ENCODE results near the gene SUCNR1. TPM values are rescaled to one million over a fixed set of nuclear protein-coding genes. Genes with fewer than 3 reads are reported as not detected.
"Not testable (repeated sequence)": the region's sequence is repeated elsewhere in the genome, so short reads cannot be mapped to it uniquely, and the experiment has no call there.

SUCNR1 gene
- polyA plus RNA-seq, 4 donors: 8.1 to 16.8 (median 9.9) TPM

DNA sequence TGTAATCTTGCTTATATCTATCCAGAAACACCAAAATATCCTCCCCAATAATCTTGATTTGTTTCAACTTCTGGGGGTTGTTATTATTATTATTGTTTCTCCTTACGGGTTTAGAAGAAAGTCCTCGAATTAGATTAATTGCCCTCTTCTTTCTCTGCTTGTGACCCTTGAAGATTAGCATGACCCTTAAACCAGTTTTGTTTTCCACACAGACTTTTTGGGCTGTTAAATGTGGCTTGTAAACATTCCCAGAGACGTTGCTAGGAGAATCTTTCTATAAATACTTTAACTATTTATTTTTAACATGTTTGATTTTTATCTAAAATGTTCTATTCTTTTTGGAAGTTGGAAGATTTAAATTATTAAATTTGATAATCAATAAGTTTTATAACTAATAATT lies 4.3 kb upstream of the SUCNR1 start:
- DNase-seq (ENCODE audit: low read depth in 4 of 4, low spot score in 3 of 4): no peak

DNA sequence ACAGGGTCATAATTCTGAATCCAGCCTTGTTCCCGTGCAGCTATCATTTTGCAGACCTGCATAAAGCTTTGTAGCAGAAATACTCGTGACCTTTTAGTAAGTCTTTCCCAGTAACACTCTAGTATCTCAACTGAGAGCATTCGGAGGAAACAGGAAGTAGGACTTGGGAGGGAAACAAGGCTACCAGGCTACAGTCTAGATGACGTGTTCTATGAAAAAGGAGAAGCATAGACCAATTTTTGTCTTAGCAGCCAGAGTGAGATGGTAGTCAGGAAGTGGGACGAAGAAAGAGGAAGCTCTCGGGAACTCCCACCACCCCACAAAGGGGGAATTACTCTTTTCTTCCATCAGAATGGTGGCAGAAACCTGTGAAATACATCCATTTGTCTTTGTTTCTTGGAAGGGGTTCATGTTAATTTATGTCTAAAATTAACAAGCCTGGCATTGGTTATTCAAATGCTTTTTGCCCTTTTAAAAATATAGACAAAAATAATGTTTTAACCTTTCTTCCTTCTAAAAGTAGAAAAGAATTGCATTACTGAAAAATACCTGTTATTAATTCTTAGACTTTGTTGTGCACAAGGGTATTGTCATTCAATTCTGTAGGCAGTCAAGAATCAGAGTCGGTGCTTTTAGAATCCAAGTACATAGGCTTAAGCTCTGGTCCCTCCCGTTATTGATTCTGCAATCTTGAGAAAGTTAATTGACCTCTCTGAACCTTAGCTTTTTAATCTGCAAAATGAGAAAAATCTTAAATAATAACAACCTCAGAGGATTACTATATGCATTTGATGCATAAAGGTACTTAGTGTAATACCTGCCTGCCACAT lies 1.6 kb upstream of the SUCNR1 start:
- no peak for DNase-seq (ENCODE audit: low read depth in 4 of 4, low spot score in 3 of 4)

DNA sequence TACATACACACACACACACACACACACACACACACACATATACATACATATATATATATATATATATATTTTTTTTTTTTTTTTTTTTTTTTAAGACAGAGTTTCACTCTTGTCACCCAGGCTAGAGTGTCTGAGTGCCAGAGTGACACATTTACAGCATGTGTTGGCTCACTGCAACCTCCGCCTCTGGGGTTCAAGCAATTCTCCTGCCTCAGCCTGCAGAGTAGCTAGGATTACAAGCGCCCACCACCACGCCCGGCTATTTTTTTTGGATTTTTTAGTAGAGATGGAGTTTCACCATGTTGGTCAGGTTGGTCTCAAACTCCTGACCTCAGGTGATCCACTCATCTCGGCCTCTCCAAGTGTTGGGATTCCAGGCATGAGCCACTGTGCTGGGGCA lies 636 bp downstream of the SUCNR1 start:
- DNase-seq (ENCODE audit: low read depth in 4 of 4, low spot score in 3 of 4): not testable (repeated sequence)

DNA sequence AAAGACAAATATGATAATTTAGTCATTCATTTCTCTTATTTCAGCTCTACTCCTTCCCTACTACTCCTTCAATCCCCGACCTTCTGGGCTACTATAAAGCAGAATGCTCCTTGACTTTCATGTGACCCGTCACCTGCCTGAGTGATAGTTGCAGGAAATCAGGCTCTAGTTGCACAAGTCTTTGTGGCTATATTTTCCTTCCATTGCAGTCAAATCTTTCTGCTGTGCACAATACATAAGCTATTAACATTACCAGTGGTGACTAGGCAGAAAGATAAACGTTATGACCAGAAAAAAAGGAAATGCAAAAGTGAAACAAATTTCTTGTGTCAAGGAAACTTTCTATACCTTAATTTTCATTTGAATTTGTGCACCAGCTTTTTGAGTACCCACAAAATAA lies 2.3 kb downstream of the SUCNR1 start:
- no peak for DNase-seq (ENCODE audit: low read depth in 4 of 4, low spot score in 3 of 4)

DNA sequence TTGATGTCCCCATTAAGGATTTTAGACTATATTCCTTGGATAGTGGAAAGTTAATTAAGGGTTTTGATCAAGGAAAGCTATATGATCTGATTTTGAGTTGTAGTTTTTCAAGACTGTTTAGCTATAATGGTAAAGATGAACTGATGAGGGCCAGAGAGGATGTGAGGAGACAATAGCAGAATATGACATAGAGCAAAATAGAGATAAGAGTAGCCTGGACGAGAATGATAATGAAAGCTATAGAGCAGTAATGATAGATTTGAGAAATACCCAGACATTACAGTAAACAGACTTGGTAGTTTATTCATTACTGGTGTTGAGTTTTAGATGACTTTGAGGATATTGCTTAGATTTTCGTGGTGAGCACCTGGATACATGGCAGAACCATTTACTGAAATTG lies 3.8 kb downstream of the SUCNR1 start:
- no peak for DNase-seq (ENCODE audit: low read depth in 4 of 4, low spot score in 3 of 4)

DNA sequence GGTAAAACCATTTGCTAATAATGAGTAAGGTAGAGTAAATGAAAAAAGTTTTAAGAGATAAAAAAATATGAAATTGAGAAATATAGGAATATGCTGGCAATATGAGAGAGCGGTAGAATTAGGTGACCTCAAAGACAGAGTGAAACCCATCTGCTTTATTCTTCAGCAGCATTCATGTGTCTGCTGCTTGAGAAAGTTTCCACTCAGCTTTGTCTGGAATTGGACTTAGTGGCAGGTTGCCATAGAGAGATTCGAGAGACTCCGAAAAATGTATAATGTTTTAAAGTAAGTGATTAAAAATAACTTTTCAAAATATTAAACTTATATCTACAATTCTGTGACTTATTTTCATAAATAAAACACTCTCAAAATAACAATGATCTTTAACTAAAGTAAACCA lies 5.0 kb downstream of the SUCNR1 start:
- DNase-seq (ENCODE audit: low read depth in 4 of 4, low spot score in 3 of 4): no peak

DNA sequence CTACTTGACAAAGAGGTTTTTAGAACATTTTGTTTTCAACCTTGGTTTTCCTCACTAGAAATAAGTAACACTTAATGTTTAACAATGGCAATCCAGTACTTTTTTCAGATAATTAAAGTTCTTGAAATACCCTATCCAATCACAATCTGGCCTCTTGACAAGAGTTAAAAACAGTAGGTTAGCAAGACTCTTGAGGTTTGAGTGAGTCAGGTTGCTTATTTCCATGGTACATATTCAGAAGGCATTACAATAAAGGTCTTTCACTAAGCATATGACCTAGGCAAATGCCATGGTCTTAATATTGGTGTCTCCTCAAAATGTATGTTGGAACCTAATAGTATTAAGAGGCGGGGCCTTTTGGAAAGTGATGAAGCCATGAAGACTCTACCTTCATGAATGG lies 5.6 kb downstream of the SUCNR1 start:
- DNase-seq (ENCODE audit: low read depth in 4 of 4, low spot score in 3 of 4): no peak

DNA sequence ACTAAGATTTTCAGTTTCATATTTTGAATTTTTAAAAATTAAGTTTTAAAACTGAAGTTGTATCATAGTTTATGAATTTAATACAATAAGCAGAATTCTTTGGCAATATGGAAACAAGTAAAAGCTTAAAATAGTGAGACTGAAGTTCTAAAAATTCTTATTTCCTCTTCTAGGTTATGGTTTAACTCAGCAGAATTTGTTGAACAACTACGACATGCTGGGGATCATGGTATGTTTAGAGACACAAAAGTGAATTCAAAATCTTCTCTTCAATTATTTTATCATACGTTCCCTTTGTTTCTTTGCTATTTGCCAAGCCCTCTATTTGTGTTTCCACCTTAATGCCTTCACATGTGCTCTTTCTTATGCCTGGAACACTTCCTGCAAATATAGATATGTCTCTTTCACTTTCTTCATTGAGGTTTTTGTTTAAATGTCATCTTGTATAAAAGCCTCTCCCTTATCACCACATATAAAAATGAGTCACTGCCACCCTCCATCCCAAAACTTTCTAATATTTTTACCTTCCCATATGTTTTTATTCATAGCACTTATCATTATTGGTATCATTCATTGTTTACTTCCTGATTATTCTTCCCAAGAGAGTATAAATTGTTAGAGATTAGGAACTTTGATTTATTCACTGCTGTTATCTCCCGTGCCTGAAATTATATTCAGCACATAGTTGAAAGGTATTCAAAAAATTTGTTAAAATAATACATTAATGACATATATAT lies 6.4 kb downstream of the SUCNR1 start:
- DNase-seq (ENCODE audit: low read depth in 4 of 4, low spot score in 3 of 4): no peak

DNA sequence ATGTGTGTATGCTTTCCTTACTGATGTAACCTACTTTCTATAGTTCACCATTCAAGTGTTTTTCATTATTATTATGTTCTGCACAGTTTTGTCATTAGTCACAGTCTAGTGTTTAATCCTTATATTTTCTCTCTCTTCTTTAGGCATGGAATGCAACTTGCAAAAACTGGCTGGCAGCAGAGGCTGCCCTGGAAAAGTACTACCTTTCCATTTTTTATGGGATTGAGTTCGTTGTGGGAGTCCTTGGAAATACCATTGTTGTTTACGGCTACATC lies 6.9 kb downstream of the SUCNR1 start:
- DNase-seq (ENCODE audit: low read depth in 4 of 4, low spot score in 3 of 4): no peak

DNA sequence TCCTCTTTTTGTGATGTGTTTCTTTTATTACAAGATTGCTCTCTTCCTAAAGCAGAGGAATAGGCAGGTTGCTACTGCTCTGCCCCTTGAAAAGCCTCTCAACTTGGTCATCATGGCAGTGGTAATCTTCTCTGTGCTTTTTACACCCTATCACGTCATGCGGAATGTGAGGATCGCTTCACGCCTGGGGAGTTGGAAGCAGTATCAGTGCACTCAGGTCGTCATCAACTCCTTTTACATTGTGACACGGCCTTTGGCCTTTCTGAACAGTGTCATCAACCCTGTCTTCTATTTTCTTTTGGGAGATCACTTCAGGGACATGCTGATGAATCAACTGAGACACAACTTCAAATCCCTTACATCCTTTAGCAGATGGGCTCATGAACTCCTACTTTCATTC lies 7.7 kb downstream of the SUCNR1 start:
- DNase-seq (ENCODE audit: low read depth in 4 of 4, low spot score in 3 of 4): no peak

DNA sequence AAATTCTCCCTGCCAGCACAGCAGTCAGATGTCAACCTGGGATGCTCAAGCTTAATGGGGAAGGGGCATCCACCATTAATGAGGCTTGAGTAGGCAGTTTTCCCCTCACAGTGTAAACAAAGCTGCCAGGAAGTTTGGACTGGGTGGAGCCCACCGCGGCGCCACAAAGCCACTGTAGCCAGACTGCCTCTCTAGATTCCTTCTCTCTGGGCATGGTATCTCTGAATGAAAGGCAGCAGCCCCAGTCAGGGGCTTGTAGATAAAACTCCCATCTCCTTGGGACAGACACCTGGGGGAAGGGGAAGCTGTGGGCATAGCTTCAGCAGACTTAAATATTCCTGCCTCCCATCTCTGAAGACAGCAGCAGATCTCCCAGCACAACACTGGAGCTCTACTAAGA lies 12.0 kb downstream of the SUCNR1 start:
- DNase-seq (ENCODE audit: low read depth in 4 of 4, low spot score in 3 of 4): not testable (repeated sequence)

DNA sequence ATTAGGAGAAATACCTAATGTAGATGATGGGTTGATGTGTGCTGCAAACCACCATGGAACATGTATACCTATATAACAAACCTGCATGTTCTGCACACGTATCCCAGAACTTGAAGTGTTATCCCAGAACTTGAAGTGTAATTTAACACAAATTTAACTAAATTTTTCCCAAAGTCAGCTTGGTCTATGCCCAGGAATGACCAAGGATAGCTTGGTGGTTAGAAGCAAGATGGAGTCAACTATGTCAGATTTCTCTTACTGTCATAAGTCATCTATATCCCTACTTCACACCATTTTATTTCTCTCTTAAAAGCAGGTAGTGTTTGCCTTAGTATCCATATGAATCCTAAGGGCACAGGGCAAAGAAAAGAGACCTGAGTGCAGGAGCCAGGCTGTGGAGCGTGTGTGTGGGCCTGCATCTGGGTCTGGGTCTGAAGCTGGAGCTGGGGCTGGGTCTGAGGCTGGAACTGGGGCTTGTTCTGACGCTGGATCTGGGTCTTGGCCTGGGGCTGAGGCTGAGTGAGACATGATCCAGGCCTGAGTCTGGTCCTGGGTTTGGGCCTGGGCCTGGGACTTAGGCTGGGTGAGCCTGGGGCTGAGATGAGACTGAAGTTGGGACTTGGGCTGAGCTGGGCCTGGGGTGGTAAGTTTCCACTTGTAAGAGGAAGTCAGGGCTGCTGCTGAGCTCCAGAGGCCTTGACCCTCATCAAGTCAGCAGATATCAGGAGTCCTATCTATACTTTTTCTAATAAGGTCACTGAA lies 14.2 kb downstream of the SUCNR1 start:
- not testable (repeated sequence) for DNase-seq (ENCODE audit: low read depth in 4 of 4, low spot score in 3 of 4)

DNA sequence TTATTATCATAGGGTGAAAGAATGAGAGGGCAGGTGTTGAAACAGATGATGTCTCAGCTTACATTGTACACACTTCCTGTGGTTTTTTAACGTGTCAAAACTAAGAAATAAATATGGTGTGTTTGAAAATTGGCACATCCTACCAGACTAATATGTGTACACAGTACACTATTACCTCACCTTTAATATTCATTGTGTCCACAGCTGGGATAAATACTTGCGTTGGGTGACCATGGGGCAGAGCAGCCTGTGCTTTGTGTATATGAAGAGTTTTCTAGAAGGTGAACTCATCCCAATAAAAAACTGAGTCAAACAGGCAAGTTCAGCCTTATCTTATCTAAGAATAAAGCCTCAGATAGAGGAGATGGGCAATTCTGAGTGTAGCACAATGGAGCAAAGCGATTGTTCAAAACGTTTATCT lies 17.3 kb downstream of the SUCNR1 start:
- no peak for DNase-seq (ENCODE audit: low read depth in 4 of 4, low spot score in 3 of 4)

DNA sequence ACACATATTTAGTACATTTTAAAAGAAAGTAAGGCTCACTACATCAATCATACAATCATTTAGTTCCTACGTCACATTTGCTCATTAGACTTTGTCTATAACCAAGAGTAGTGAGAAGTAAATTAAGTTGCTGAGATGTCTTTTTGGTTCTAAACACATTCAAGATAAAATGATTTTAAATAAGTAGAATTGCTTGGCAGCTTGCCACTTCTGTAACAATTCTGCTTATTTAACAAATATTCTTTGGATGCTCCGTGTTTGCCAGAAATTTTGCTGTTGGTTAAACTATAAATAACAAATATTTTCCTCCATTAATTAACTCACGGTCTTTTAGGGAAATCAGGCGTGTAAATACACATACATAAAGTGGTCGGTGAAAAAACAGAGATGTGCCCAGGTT lies 18.3 kb downstream of the SUCNR1 start:
- DNase-seq (ENCODE audit: low read depth in 4 of 4, low spot score in 3 of 4): no peak

DNA sequence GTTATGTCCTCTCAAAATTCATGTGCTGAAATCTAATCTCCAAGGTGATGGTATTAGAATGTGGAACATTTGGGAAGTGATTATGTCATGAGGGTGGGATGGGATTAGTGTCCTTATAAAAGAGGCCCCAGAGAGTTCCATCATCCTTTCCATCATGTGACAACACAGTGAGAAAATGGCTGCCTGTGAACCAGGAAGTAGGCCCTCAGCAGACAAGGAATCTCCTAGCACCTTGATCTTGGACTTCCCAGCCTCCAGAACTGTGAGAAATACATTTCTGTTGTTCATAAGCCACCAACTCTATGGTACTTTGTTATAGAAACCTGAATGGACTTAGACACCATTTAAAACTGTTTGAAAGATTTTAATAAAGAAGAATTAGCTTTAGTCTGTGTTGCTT lies 20.8 kb downstream of the SUCNR1 start:
- no peak for DNase-seq (ENCODE audit: low read depth in 4 of 4, low spot score in 3 of 4)

DNA sequence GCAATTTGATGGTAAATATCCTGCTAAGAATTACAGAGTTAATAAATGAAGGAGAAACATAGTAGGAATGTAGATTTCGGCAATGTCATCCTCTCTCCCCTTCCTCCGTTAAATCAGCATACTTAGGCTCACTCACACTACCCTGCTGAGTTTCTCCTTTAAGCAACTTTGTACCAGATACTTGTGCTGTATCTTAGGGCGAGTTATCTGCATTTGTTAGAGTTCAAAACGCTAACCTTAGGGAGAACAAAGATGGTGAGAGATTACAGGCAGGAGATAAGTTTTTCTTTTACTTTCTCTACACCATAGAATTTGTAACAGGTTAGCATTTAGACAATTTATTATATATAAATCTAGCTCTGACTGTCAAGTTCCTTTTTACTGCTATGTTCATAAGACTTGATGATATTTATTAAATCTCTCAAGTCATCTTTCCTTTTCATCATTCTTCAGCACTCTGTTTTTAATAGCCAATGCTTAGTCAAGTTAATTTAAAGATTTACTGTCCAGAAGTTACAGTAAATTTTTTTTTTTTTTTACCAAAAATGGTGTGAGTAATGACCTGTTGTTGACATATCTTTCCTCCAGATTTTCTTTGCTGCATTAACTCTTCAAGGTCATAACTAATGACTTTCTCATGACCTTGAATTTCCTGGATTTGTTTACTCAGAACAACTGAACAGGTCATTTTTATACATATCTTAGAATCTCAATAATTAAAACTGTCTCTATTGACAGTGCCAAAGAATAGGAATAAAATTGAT lies 22.2 kb downstream of the SUCNR1 start:
- DNase-seq (ENCODE audit: low read depth in 4 of 4, low spot score in 3 of 4): peak in 1 of 4 donors; percentile 22

DNA sequence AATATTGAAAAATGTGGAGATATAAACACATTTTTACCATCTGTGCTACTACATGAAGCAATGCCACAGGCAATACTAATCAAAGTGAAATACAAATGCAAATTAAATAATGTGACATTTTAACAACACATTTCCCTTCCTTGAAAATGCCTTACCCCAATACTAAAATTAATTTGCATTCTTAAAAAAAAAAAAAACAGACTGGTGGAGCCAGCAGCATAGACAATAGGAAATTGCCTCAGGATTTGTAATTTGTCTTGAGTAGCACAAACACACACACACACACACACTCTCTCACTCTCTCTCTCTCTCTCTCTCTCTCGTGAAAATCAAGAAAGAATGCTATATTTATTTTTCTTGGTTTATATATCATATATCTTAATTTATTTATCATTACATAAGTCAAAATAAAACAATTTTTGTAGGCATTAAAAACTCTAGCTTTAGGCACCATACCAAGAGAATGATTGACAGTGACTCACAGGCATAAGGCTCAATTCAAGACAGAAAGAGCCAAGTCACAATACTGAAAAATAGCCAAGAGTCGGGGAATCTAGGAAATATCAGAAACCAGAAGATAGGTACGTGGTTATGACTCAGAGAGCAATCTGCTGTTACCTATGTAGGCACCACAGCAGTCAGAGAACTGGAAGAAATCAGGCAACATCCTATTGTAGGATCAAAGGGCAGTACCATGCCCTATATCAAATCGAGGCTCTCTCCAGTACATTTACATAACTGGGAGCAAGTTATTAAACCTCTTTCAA lies 23.0 kb downstream of the SUCNR1 start:
- no peak for DNase-seq (ENCODE audit: low read depth in 4 of 4, low spot score in 3 of 4)

DNA sequence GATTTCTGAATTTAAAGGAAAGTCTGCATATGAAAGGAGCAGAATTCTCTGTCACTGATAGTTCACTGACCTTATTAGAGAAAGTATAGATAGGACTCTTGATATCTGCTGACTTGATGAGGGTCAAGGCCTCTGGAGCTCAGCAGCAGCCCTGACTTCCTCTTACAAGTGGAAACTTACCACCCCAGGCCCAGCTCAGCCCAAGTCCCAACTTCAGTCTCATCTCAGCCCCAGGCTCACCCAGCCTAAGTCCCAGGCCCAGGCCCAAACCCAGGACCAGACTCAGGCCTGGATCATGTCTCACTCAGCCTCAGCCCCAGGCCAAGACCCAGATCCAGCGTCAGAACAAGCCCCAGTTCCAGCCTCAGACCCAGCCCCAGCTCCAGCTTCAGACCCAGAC lies 24.7 kb downstream of the SUCNR1 start:
- DNase-seq (ENCODE audit: low read depth in 4 of 4, low spot score in 3 of 4): not testable (repeated sequence)

DNA sequence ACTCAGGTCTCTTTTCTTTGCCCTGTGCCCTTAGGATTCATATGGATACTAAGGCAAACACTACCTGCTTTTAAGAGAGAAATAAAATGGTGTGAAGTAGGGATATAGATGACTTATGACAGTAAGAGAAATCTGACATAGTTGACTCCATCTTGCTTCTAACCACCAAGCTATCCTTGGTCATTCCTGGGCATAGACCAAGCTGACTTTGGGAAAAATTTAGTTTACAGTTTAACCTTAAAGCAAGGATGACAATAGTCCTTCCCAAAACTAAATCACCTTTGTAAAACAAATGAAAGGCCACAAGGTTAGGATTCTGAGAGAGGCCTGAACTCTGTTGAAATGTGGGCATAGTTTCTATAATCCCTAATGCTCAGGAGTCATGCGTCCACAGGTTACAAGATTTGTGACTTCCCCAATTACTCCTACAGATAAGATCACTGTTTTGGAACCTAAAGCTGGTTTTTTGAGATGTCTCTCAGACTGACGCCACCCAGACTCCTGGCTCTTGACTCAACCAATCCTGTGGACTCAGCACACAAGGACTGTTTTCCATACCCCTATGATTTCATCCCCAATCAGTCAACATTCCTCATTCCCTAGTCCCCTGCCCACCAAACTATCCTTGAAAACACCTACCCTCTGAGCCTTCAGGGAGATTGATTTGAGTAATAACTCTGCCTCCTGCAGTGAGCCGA lies 25.3 kb downstream of the SUCNR1 start:
- not testable (repeated sequence) for DNase-seq (ENCODE audit: low read depth in 4 of 4, low spot score in 3 of 4)

Data from right renal pelvis (tissue), 4 donors.